ENCODE results near the gene SOST.

DNA sequence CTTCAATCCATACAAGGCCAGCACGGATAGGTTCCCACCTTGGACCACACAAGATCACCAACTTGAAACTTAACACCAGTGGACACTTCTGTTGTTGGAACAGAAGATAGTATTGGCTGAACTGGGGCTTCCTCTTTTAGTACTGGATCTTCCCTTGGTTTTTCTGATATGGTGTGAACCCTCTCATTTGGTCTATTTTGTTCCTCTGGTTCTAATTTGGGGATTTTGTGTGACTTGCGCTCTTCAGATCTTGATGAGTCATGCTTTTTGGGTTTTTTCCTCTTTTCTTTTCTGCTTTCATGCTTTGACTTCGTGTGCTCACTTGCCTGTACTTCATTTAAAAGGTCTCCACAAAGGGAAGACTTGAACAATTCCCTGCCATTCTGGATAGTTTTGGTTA is 39.0 kb downstream of the SOST start:
- TF ChIP-seq CTCF (IDR thresholded peaks at IDR 0.05) (no peak), POLR2A (IDR thresholded peaks at IDR 0.05) (no peak)
